ENCODE measurements around the gene KLHL40.

Gene KLHL40

GRCh38 chr3:42689421-42690014 lies 4.2 kb downstream of the KLHL40 start:
- DNase-seq (ENCODE audit: low read depth in 3 of 3), result no peak

GRCh38 chr3:42690191-42690590 lies 4.9 kb downstream of the KLHL40 start:
- no peak for DNase-seq (ENCODE audit: low read depth in 3 of 3)

GRCh38 chr3:42690766-42691680 lies 5.7 kb downstream of the KLHL40 start:
- DNase-seq (ENCODE audit: low read depth in 3 of 3), result no peak

GRCh38 chr3:42691816-42692666 lies 6.7 kb downstream of the KLHL40 start:
- DNase-seq (ENCODE audit: low read depth in 3 of 3), result no peak

- DNase-seq (ENCODE audit: low read depth in 3 of 3), result no peak
Measured at GRCh38 chr3:42692667-42693529, 7.6 kb downstream of the KLHL40 start.

GRCh38 chr3:42693530-42693930 lies 8.2 kb downstream of the KLHL40 start:
- no peak for DNase-seq (ENCODE audit: low read depth in 3 of 3)

DNA sequence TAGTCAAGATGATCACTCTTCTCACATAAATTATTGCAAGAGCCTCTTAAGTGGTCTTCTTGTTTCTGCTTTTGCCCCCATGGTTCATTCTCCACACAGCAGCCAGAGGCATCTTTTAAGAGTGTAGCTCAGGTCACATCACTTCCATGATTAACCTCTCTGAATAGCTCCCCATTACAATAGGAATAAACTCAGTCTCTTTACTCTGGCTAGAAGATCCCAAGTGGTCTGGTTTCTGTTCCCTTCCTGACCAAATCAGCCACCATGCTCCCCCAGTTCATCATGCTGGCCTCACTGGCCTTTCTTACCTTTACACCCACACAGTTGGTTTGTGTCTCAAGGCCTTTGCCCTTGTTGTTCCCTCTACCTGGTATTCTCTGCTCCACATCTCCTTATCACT lies 9.0 kb downstream of the KLHL40 start:
- no peak for DNase-seq (ENCODE audit: low read depth in 3 of 3)

GRCh38 chr3:42696356-42697288 lies 11.3 kb downstream of the KLHL40 start:
- DNase-seq (ENCODE audit: low read depth in 3 of 3), result no peak

DNA sequence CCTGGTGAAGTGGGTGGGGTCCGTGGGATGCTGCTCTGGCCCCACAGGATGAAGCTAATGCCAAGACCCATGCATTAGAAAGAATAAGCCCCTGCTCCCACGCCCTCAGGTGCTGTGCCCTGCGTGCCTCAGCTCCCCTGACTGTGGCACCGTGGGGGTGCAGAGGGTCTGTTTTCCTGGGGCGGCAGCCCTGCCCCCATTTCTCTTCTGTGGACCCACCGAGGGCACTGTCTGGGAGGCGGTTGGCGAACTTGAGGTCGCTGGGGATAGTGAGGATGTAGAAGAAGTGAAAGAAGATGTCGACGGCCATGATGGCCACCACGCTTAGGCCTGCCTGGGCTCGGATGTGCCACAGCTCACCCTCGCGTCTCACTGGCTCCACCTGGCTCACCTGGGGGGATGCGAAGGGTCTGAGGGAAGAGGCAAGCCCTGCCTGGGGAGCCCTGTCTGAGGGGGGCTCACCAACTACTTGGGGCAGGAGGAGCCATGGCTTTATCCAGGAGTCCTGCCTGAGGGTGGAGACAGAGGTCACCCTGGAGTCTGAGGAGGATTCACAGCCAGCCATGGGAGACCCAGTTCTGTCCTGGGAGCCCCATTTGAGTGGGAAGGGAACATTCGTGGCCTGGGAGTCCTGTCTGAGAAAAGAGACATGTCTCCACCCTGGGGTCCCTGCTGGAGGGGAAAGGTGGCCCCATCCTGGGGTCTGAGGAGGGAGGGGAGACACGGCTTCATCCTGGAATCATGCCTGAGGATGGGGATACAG lies 12.1 kb downstream of the KLHL40 start:
- DNase-seq (ENCODE audit: low read depth in 3 of 3), result no peak

DNA sequence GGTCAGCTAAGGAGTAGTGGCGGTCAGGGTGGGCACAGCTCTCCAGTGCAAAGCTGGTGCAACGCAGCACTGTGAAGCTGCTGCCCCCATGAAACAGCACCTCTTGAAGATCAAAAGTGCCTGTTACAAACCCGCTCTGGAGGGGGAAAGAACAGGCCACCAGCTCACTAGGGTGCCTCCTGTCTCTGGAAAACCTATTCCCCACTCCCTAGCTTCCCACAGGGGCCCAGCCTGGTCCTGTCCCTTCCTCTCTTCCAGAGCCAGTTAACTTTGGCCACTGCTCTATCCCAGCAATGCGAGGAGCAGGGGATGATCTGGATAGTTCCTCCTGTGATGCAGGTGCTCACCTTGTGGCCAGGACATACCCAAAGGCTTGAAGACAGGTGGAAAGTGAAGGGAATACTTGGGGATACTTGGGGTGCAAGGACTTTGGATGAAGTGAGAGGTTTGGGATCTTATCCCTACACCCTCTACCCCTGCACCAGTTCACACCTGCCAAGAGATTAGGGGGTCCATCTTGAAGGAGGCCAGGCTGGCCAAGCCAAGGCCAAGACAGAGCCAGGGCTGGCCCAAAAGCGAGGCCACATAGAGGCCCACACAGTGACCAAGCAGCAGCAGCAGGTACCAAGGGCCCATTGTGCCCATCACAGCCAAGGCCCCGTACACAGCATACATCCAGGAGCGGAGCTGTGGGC lies 13.0 kb downstream of the KLHL40 start:
- DNase-seq (ENCODE audit: low read depth in 3 of 3), result no peak

DNA sequence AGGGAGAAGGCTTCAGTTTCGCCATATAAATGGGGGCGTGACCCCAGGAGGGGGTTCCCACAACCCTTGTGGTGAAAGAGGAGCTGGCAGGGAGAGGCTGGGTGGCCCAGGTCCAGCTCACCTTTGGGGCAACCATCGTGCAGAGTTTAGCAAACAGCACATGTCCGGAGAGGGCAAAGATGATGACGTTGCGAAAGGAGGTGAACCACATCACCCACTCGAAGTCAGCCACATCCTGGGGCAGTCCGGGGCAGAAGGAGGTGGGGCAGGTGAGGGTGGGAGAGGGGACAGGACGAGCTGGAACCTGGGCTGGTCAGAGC lies 13.5 kb downstream of the KLHL40 start:
- no peak for DNase-seq (ENCODE audit: low read depth in 3 of 3)

- no peak for DNase-seq (ENCODE audit: low read depth in 3 of 3)
Measured at GRCh38 chr3:42699511-42699971, 14.2 kb downstream of the KLHL40 start.

DNA sequence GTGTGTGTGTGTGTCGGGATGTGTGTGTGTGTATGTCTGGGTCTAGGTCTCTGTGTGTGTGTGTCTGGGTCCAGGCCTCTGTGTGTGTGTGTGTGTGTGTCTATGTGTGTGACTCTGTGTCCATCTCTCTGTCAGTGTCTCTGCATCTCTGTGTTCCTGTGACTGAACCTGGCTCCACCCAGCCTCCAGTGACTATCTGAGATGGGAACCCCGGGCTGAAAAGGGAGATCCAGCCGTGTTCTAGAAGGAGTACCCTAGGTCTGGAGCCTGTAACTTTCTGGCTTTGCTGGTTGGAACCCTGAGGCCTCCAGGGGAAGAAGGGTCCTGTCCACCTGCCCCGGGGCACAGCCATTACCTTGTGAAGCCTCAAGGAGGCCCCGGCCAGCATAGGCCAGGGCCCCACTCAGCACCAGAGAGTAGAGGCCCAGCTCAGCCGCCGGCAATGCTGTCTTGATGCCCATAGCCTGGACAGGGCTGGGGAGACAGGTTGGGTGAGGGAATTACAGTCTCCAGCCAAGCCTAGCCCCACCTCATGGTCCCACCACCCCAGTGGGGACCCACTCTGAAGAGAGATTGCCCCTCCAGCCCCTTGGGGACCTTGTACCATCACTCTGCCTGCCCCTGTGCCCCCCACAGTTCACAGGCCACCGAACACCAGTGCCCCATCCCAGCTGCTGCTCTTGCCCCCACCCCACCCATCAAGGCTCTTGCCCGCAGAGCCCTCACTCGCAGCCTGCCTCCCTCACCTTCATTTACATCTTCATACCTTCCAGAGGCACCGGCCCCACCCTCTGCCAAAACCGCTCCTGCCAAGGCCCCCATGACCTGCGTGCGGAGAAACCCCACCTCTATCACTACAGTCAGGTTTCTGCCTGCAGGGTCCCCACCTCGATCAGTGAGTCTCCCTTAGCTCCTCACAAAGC lies 15.3 kb downstream of the KLHL40 start:
- no peak for DNase-seq (ENCODE audit: low read depth in 3 of 3)

DNA sequence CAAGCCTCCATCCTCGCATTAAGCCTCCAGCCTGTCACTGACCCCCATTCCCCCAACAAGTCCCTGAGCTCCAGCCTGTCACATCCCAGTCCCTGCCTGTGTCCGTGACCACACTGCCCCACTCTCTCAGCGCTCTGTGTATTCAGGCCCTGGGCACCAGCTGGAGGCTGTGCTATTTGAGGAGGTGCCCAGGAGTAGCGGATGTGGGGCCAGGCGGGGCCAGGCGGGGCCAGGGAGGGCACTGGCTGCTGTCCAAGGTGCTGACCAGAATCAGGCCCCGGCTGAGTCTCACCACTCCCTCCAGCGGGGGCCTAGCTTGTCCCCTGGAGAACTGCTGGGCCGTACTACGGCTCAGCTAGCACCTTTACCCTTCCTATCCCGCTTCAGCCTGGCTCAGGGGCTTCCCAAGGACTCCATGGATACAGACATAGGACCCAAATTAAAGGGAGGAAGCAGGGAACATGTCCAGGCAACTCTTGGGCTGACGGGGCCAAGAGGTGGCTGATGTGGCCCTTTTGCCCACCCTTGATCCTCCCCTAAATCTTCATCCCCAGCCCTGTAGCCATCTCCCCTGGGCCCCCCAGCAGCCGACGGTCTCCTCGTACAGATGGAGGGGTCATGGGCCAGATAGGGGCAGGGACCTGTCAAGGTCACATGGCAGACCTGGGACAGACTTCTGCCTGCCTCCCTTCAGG lies 16.2 kb downstream of the KLHL40 start:
- DNase-seq (ENCODE audit: low read depth in 3 of 3), result peak; percentile 5 to 46 (median 17)

- DNase-seq (ENCODE audit: low read depth in 3 of 3), result no peak
Measured at GRCh38 chr3:42702066-42702951, 17.0 kb downstream of the KLHL40 start, which contains the start of gene HHATL. Gene HHATL, minus strand, starts transcription at chr3:42702798. Its CDS starts 1,972 bp downstream, at chr3:42700826.
